Endothelial cell of umbilical vein (primary cell): ENCODE measurements around the gene IL6ST. TPM values are rescaled to one million over a fixed set of nuclear protein-coding genes. Genes with fewer than 3 reads are reported as not detected.
"Not testable (repeated sequence)": the region's sequence is repeated elsewhere in the genome, so short reads cannot be mapped to it uniquely, and the experiment has no call there.

ENCODE experiments used
- BruUV-seq: library from RNA; stranded (reverse); fragments of 400-500 nt; replicated peaks from 2 replicates; lab custom pipeline; 2021; lab: Mats Ljungman, UMichigan
- CTCF ChIA-PET: fragments of 300-600, 350-600 bp; sonication (Branson Sonifier 250); formaldehyde crosslinking; loops from one replicate; lab custom pipeline; 2021; ENCODE audit warnings: antibody characterized with exemption, inconsistent platforms; lab: Charles Lee
- POLR2A ChIA-PET: fragments of 300-600, 350-600 bp; sonication (Branson Sonifier 250); formaldehyde crosslinking; loops from one replicate; lab custom pipeline; 2021; ENCODE audit warnings: antibody characterized with exemption, inconsistent platforms; lab: Charles Lee
- DNase-seq: peaks from one replicate; pipeline ENCODE4 v3.0.0-alpha.2; 2011; ENCODE audit warnings: low read depth, low spot score
- FAIRE-seq: peaks from 2 replicates; lab custom pipeline; 2011; peaks lifted over from hg19 to GRCh38; lab: Jason Lieb, UNC
- H2AFZ ChIP-seq: 2 replicates; pipeline ENCODE4 v1.6.0; 2012; ENCODE audit warnings: low read depth, low read length, control low read depth, inconsistent platforms
- H3K27ac ChIP-seq: 2 replicates; pipeline ENCODE4 v1.5.1; 2011; ENCODE audit warnings: low read depth, mild to moderate bottlenecking, control low read depth, low read length, moderate library complexity; ENCODE audit not compliant: insufficient read depth
- H3K27me3 ChIP-seq, 2 experiments: 2 replicates each; pipeline versions ENCODE4 v1.6.0 to v1.6.1; 2011; ENCODE audit warnings: low read length in 2 of 2, mixed read lengths in 1 of 2; ENCODE audit not compliant: control insufficient read depth in 2 of 2, insufficient read depth in 2 of 2
- H3K36me3 ChIP-seq, 2 experiments: 2 replicates in 1 of 2; 3 replicates in 1 of 2; pipeline ENCODE4 v1.5.1; 2011; ENCODE audit warnings: low read length in 2 of 2, mild to moderate bottlenecking in 1 of 2, moderate library complexity in 1 of 2; ENCODE audit not compliant: control insufficient read depth in 2 of 2, insufficient read depth in 2 of 2; ENCODE audit errors: extremely low read depth in 1 of 2
- H3K4me1 ChIP-seq: 3 replicates; pipeline ENCODE4 v1.5.1; 2011; ENCODE audit warnings: mild to moderate bottlenecking, low read length; ENCODE audit not compliant: control insufficient read depth, insufficient read depth; ENCODE audit errors: extremely low read depth
- H3K4me2 ChIP-seq: 2 replicates; pipeline ENCODE4 v1.6.1; 2011; ENCODE audit warnings: low read length, control low read depth, mixed read lengths; ENCODE audit not compliant: insufficient read depth
- H3K4me3 ChIP-seq, 3 experiments: fragments of 200-600 bp in 1 of 3; sonication (generic), shearing (Covaris generic) in 1 of 3; replicated peaks in 1 of 3; 2 replicates each; pipeline ENCODE4 v1.5.1; 2011 to 2016; ENCODE audit warnings: control low read depth in 3 of 3, low read length in 3 of 3, mild to moderate bottlenecking in 2 of 3, inconsistent platforms in 1 of 3, low read depth in 1 of 3, moderate library complexity in 1 of 3; ENCODE audit not compliant: insufficient read depth in 1 of 3
- H3K79me2 ChIP-seq: 2 replicates; pipeline ENCODE4 v1.6.0; 2012; ENCODE audit warnings: low read length, inconsistent platforms; ENCODE audit not compliant: control insufficient read depth, insufficient read depth
- H3K9ac ChIP-seq: replicated peaks from 2 replicates; pipeline ENCODE3; 2011; ENCODE audit warnings: low read length, control low read depth; ENCODE audit not compliant: insufficient read depth; ENCODE audit errors: extremely low read depth
- H3K9me1 ChIP-seq: replicated peaks from 3 replicates; pipeline ENCODE4 v1.6.0; 2011; ENCODE audit warnings: mild to moderate bottlenecking, low read length; ENCODE audit not compliant: control insufficient read depth, insufficient read depth; ENCODE audit errors: extremely low read depth
- H3K9me3 ChIP-seq: replicated peaks from 2 replicates; pipeline ENCODE4 v1.5.1; 2012; ENCODE audit warnings: low read length, inconsistent platforms; ENCODE audit not compliant: control insufficient read depth, insufficient read depth
- H4K20me1 ChIP-seq: replicated peaks from 2 replicates; pipeline ENCODE3; 2011; ENCODE audit warnings: mild to moderate bottlenecking, low read length; ENCODE audit not compliant: control insufficient read depth, insufficient read depth; ENCODE audit errors: extremely low read depth
- CTCF ChIP-seq, 2 donors: IDR thresholded peaks; 1 replicate in 1 of 2; 2 replicates in 1 of 2; pipeline ENCODE4 v1.5.1; 2011; ENCODE audit warnings: low read length in 2 of 2, mild to moderate bottlenecking in 2 of 2, moderate library complexity in 2 of 2, control low read depth in 1 of 2, inconsistent platforms in 1 of 2, low read depth in 1 of 2; ENCODE audit not compliant: insufficient read depth in 1 of 2; ENCODE audit errors: extremely low read depth in 1 of 2
- EZH2 ChIP-seq: IDR thresholded peaks from 2 replicates; pipeline ENCODE4 v1.6.1; 2012; ENCODE audit warnings: borderline replicate concordance, low read depth, mild to moderate bottlenecking, moderate library complexity, low read length, inconsistent platforms; ENCODE audit not compliant: severe bottlenecking
- FOS ChIP-seq: IDR thresholded peaks from 2 replicates; pipeline ENCODE4 v1.6.1; 2011; ENCODE audit warnings: mild to moderate bottlenecking, low read length, moderate library complexity, borderline replicate concordance; ENCODE audit not compliant: insufficient read depth
- GATA2 ChIP-seq: IDR thresholded peaks from 2 replicates; pipeline ENCODE4 v1.7.0; 2011; ENCODE audit warnings: low read depth, mild to moderate bottlenecking, moderate library complexity, mixed read lengths, low read length; ENCODE audit not compliant: insufficient read length, insufficient read depth
- JUN ChIP-seq: IDR thresholded peaks from 2 replicates; pipeline ENCODE4 v1.6.1; 2011; ENCODE audit warnings: borderline replicate concordance, low read depth; ENCODE audit not compliant: insufficient read length, insufficient read depth
- MAX ChIP-seq: IDR thresholded peaks from 2 replicates; pipeline ENCODE4 v1.6.1; 2011; ENCODE audit not compliant: insufficient read depth, insufficient read length
- MYC ChIP-seq: IDR thresholded peaks from one replicate; pipeline ENCODE4 v1.6.1; 2011; ENCODE audit warnings: mild to moderate bottlenecking, low read depth, low read length
- POLR2A ChIP-seq: IDR thresholded peaks from 2 replicates; pipeline ENCODE4 v1.6.1; 2012; ENCODE audit warnings: low read depth, mild to moderate bottlenecking, control low read depth, low read length
- POLR2AphosphoS5 ChIP-seq: IDR thresholded peaks from 2 replicates; pipeline ENCODE4 v1.6.1; 2012; ENCODE audit warnings: low read depth, mild to moderate bottlenecking, control low read depth, low read length, moderate library complexity; ENCODE audit not compliant: insufficient read depth
- dilution Hi-C: fragments of 300-500 bp; cut with MboI; formaldehyde crosslinking; loops from one replicate; pipeline ENCODE4 v1.15.0; 2019; ENCODE audit warnings: low sequenced_read_pairs; ENCODE audit not compliant: extremely low pct_ligation_motif_present
- intact Hi-C: fragments of 100-400 bp; cut with micrococcal nuclease; formaldehyde crosslinking; loops from one replicate; pipeline ENCODE4 v1.10.0; 2022
- polyA plus RNA-seq, 4 experiments: library from polyadenylated mRNA; depleted of rRNA in 3 of 4; stranded (reverse) in 3 of 4; unstranded in 1 of 4; fragments of >200 nt; gene quantifications; 2 replicates each; pipeline versions ENCODE4 v1.2.1 to v1.2.3, GENCODE V29; 2011 to 2012; ENCODE audit warnings: missing spikeins in 1 of 4
- total RNA-seq: library from RNA; stranded (reverse); gene quantifications from 2 replicates; pipeline ENCODE4 v1.2.3, GENCODE V29; 2021

The IL6ST gene
- total and polyA plus RNA-seq, 2 donors (not counting 3 experiments of a cell fraction or from before 2014, with no cell fraction given) = 135 to 345 TPM

- Histone ChIP-seq H3K9me3 (no peaks in the 10 kb centered on the region), H3K36me3 (peaks cover 2 to 5% of the 10 kb centered on the region in 2 experiments), H3K4me3 (peak overlapping the region in 1 of 3 experiments; percentile 21), H3K4me1 (peaks cover 22% of the 10 kb centered on the region), H3K27me3 (no peaks in the 10 kb centered on the region), H3K79me2 (peaks cover 100% of the 10 kb centered on the region), H4K20me1 (peaks cover 20% of the 10 kb centered on the region), H3K9me1 (peaks cover 2% of the 10 kb centered on the region), H3K4me2 (peak overlapping the region; percentile 37), H2AFZ (no peak overlapping the region), H3K27ac (no peak overlapping the region), H3K9ac (no peak overlapping the region)
- intact Hi-C loops (no loop called here), dilution Hi-C loops (no loop called here)
- DNase-seq (peak; percentile 24), FAIRE-seq (no peak)
- ChIA-PET POLR2A (interaction anchor here (0.6 to 1.2 kb wide), 3 partner anchors 13 to 294 kb away, joined by 3 to 8 read pairs (median 4); no protein-coding TSS in a partner anchor), CTCF (interaction anchor here (0.6 to 1.4 kb wide), 6 partner anchors 9 to 211 kb away, joined by 3 to 7 read pairs (median 4); no protein-coding TSS in a partner anchor)
- TF ChIP-seq MAX (no peak), CTCF (IDR thresholded peaks at IDR 0.05; ENCODE audit: extremely low read depth in 1 of 2, insufficient read depth in 1 of 2, low read depth in 1 of 2, low read length in 2 of 2) (no peak), EZH2 (no peak), MYC (no peak), POLR2A (no peak), FOS (no peak), POLR2AphosphoS5 (no peak), JUN (no peak), GATA2 (no peak)
- no TSS peak for BruUV-seq
Observed at GRCh38 chr5:55988979-55989638, 5.7 kb downstream of the IL6ST start.

GRCh38 chr5:55988428-55988827 is 6.3 kb downstream of the IL6ST start:
- H3K4me3 ChIP-seq, H2AFZ ChIP-seq, H3K27me3 ChIP-seq, H3K36me3 ChIP-seq, DNase-seq, H3K9me3 ChIP-seq, H3K9ac ChIP-seq, intact Hi-C loops, dilution Hi-C loops, BruUV-seq, FAIRE-seq, H3K27ac ChIP-seq, H3K4me2 ChIP-seq, H3K9me1 ChIP-seq: not testable (repeated sequence)
- peaks cover 100% of the 10 kb centered on the region for H3K79me2 ChIP-seq
- CTCF ChIA-PET = interaction anchor here (0.7 kb wide), 1 partner anchor 117 kb away, joined by 3 read pairs; no protein-coding TSS in a partner anchor
- H3K4me1 ChIP-seq = peaks cover 22% of the 10 kb centered on the region
- POLR2A ChIA-PET = interaction anchor here (0.5 to 0.7 kb wide), 3 partner anchors 135 to 295 kb away, joined by 3 to 8 read pairs (median 3); no protein-coding TSS in a partner anchor
- peaks cover 22% of the 10 kb centered on the region for H4K20me1 ChIP-seq
